ENCODE data around the gene GRIPAP1. TPM values are rescaled to one million over a fixed set of nuclear protein-coding genes. Genes with fewer than 3 reads are reported as not detected.
A peak's percentile ranks its signal among the peaks of the same experiment; 100 is the strongest.

The GRIPAP1 gene
- total and polyA plus RNA-seq, 2 experiments from 2014 or later, result 44.8 to 67.3 TPM

DNA sequence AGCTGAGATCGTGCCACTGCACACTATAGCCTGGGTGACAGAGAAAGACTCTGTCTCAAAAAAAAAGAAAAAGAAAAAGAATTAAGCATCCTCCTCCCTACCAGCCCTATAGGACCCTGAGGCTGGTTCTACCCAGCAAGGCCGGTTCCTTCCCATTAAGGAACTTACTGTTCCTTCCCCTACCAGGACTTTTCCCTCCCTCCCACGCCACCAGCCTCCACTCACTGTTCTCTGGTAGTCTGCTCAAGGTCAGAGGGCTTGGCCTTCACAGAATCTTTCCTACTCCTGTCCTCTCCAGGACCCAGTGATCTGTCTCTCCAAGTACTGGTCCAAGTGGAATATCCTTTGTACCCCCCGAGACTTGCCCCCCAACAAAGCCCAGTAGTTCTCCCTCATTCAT lies 1.4 kb downstream of the GRIPAP1 start:
- Histone ChIP-seq H3K4me3 (no peak overlapping the region), H3K9me3 (ENCODE audit: low read depth) (no peaks in the 10 kb centered on the region), H3K27ac (no peak overlapping the region), H3K36me3 (no peaks in the 10 kb centered on the region), H3K27me3 (no peaks in the 10 kb centered on the region), H3K4me1 (ENCODE audit: low read depth) (no peaks in the 10 kb centered on the region)
- DNase-seq (ENCODE audit: low read depth in 1 of 2, low spot score in 1 of 2), result no peak
- TF ChIP-seq, protein P1, sequence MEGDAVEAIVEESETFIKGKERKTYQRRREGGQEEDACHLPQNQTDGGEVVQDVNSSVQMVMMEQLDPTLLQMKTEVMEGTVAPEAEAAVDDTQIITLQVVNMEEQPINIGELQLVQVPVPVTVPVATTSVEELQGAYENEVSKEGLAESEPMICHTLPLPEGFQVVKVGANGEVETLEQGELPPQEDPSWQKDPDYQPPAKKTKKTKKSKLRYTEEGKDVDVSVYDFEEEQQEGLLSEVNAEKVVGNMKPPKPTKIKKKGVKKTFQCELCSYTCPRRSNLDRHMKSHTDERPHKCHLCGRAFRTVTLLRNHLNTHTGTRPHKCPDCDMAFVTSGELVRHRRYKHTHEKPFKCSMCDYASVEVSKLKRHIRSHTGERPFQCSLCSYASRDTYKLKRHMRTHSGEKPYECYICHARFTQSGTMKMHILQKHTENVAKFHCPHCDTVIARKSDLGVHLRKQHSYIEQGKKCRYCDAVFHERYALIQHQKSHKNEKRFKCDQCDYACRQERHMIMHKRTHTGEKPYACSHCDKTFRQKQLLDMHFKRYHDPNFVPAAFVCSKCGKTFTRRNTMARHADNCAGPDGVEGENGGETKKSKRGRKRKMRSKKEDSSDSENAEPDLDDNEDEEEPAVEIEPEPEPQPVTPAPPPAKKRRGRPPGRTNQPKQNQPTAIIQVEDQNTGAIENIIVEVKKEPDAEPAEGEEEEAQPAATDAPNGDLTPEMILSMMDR (IDR thresholded peaks at IDR 0.05; ENCODE audit: low read depth, low read length), result no peak

DNA sequence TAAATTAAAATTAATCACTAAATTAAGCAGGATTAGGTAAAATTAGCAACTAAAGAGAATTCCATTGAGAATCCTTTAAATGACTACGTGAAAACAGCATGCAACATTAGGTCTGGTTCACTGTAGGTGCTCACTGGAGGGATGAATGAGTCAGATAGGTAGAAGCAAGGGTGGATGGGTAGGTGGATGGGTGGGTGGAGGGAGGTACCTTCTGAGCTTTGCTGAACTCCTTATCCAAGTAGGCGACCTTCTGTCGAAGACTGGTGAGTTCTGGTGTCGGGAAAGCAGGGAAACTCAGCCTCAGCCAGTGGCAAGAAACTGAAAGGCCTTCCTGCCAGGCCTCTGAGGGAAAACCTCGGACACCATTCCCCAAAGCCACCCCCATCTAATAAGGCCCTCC lies 3.0 kb downstream of the GRIPAP1 start:
- no peak for DNase-seq (ENCODE audit: low read depth in 1 of 2, low spot score in 1 of 2)
- no peak overlapping the region for H3K4me3 ChIP-seq
- TF ChIP-seq, protein P1 (IDR thresholded peaks at IDR 0.05; ENCODE audit: low read depth, low read length), result no peak
- no peaks in the 10 kb centered on the region for H3K4me1 ChIP-seq (ENCODE audit: low read depth)
- H3K27ac ChIP-seq, result no peak overlapping the region
- H3K36me3 ChIP-seq, result no peaks in the 10 kb centered on the region
- H3K9me3 ChIP-seq (ENCODE audit: low read depth), result no peaks in the 10 kb centered on the region
- no peaks in the 10 kb centered on the region for H3K27me3 ChIP-seq

DNA sequence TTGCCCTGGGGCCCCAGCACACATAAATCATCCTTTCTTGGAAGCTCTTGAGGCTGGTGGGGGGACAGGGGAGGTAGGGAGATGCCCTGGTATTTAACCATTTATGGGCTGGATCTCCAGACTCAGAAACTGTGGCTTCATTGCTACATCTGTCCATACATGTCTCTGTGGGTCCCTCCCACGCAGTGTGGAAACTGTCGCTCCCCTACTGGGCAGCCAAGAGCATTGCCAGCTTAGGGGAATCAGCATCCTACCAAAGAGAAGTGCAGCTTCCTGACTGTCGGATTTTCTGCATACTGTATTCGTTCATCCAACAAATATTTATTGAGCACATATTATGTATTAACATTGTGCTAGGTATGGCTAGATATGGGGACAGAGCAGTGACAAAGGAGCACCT lies 3.7 kb downstream of the GRIPAP1 start:
- Histone ChIP-seq H3K9me3 (ENCODE audit: low read depth) (no peaks in the 10 kb centered on the region), H3K27ac (no peak overlapping the region), H3K27me3 (no peaks in the 10 kb centered on the region), H3K36me3 (no peaks in the 10 kb centered on the region), H3K4me1 (ENCODE audit: low read depth) (no peaks in the 10 kb centered on the region), H3K4me3 (no peak overlapping the region)
- peak in 1 of 2 donors; percentile 2 for DNase-seq (ENCODE audit: low read depth in 1 of 2, low spot score in 1 of 2)
- TF ChIP-seq, protein P1 (IDR thresholded peaks at IDR 0.05; ENCODE audit: low read depth, low read length), result no peak

DNA sequence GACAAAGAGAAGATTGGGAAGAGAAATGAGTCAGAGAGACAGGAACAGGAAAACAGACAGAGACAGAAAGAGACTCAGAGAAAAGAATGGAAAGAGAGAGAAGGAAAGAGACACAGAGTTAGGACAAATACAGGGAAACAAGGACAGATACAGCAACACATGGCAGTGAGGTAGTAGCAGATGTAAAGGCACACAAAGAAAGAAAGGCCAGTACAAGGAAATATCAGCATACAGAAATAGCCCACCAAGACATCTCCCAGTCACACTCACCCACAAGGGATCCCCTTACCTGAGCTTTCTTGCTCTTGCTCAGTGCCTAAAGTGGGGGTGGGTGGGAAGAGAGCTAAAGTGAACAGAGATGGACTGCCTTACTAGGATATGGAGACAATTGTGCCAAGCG lies 4.2 kb downstream of the GRIPAP1 start:
- DNase-seq (ENCODE audit: low read depth in 1 of 2, low spot score in 1 of 2), result no peak
- no peaks in the 10 kb centered on the region for H3K4me1 ChIP-seq (ENCODE audit: low read depth)
- H3K9me3 ChIP-seq (ENCODE audit: low read depth), result no peaks in the 10 kb centered on the region
- TF ChIP-seq, protein P1 (IDR thresholded peaks at IDR 0.05; ENCODE audit: low read depth, low read length), result no peak
- H3K36me3 ChIP-seq, result no peaks in the 10 kb centered on the region
- H3K27me3 ChIP-seq, result no peaks in the 10 kb centered on the region
- no peak overlapping the region for H3K27ac ChIP-seq
- H3K4me3 ChIP-seq, result no peak overlapping the region

DNA sequence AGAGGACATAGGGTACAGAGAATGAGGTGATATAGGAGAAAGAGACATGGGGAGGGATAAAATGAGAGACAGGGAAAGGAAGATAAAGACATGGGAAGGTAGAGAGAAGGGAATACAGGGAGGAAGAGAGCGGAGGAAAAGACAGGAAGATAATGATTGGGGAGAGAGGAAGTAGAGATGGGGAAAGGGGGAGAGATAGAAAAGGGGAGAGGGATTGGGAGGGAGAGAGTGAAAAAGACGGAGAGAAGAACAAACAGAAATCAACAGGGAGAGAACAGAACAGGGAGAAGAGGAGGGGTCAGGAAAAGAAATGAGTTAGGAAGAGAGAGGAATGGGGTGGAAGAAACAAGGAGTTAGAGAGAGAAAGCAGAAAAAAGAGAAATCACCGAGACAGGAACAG lies 4.6 kb downstream of the GRIPAP1 start:
- no peak for DNase-seq (ENCODE audit: low read depth in 1 of 2, low spot score in 1 of 2)
- Histone ChIP-seq H3K4me3 (no peak overlapping the region), H3K27ac (no peak overlapping the region), H3K4me1 (ENCODE audit: low read depth) (no peaks in the 10 kb centered on the region), H3K27me3 (no peaks in the 10 kb centered on the region), H3K9me3 (ENCODE audit: low read depth) (no peaks in the 10 kb centered on the region), H3K36me3 (no peaks in the 10 kb centered on the region)
- TF ChIP-seq, protein P1 (IDR thresholded peaks at IDR 0.05; ENCODE audit: low read depth, low read length), result no peak

DNA sequence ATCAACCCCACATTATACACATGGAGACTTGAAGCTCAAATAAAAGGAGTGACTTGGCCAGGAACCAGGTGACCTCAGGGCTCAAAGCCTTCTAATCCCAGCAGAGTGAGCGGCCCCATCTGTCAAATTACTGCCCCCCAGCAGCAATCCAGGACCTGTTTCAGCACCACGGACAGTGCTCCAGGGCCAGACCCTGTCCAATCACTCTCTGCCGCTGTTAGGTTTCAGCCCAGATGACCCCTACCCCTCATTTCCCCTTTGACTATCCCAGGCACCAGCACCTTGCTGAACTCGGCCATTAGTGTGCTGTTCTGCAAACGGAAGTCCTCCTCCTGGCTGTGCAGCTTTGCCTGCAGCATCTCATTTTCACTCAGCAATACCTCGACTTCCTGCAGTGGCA lies 5.1 kb downstream of the GRIPAP1 start:
- Histone ChIP-seq H3K9me3 (ENCODE audit: low read depth) (no peaks in the 10 kb centered on the region), H3K27me3 (no peaks in the 10 kb centered on the region), H3K4me1 (ENCODE audit: low read depth) (no peaks in the 10 kb centered on the region), H3K27ac (no peak overlapping the region), H3K4me3 (no peak overlapping the region), H3K36me3 (no peaks in the 10 kb centered on the region)
- DNase-seq (ENCODE audit: low read depth in 1 of 2, low spot score in 1 of 2), result peak in 1 of 2 donors; percentile 47
- TF ChIP-seq, protein P1 (IDR thresholded peaks at IDR 0.05; ENCODE audit: low read depth, low read length), result no peak

Data from cardiac muscle cell (in vitro differentiated cells and primary cell).